GM18498 (cell line): ENCODE results near the gene DBF4B.
"Not testable (repeated sequence)": the region's sequence is repeated elsewhere in the genome, so short reads cannot be mapped to it uniquely, and the experiment has no call there.

Experiments used
- ATAC-seq: cut with Tn5 transposase; IDR thresholded peaks from one replicate; pipeline ENCODE4 v1.9.1; 2021; ENCODE audit warnings: mild to moderate bottlenecking, moderate library complexity; ENCODE audit not compliant: unreplicated experiment

Gene DBF4B, protein sequence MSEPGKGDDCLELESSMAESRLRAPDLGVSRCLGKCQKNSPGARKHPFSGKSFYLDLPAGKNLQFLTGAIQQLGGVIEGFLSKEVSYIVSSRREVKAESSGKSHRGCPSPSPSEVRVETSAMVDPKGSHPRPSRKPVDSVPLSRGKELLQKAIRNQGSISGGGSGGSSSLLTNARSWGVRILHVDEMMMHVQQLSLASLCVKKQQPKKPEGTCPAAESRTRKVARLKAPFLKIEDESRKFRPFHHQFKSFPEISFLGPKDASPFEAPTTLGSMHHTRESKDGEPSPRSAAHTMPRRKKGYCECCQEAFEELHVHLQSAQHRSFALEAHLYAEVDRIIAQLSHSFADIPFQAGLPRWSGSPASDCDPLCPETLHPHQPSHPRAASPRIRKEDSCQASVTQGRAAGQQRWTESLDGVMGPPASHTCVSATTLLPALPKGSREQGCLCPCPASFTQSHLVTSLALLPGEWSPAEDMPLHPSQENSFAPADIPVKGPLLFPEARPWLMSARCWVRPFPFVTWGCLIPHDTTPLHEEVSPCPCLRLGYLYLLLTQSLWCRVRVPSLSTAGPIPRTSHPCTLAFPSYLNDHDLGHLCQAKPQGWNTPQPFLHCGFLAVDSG

DNA sequence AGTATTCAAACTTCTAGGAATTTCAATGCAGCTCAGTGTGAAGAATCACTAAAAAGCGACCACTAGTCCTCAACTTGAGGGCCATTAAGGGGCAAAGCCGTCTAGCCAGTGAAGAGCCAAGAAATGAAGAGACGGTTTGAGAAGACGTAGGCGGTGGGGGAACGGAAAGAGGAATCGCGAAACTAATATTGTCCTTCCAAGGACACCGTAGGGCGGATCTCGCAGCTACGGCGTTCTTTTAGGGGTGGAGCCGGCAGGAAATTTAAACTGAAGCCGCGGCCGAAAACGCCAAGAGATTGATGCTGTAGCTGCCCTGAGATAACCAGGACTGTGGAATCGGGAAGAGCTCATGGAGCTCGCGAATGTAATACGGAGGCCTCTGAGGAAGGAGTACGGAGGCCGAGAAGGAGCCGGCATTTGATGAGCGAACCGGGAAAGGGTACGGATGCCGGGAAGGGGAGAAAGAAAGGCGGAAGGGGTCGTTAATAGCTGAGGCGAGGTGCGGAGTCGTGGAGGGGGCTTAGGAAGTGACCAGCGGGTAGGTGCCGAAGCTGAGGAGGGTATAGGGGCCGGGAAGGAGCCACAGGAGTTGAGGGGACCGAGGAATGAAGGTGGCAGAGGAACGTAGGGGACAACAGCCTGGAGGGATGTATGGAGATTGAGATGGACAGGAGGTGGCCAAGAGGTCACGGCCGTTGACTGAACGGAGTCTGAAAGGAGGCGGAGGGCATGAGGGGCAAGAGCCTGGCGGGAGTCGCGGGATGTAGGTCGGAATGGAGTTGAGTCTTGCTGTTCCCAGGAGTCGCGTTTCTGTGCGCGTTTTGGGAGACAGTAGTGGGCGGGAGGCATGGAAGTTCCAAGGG lies at the start of gene DBF4B:
Gene DBF4B, plus strand, starts transcription at position 265 of the 863 bp plus-strand sequence. Its CDS starts 156 bp downstream, at position 421.
- ATAC-seq = peak; percentile 60

DNA sequence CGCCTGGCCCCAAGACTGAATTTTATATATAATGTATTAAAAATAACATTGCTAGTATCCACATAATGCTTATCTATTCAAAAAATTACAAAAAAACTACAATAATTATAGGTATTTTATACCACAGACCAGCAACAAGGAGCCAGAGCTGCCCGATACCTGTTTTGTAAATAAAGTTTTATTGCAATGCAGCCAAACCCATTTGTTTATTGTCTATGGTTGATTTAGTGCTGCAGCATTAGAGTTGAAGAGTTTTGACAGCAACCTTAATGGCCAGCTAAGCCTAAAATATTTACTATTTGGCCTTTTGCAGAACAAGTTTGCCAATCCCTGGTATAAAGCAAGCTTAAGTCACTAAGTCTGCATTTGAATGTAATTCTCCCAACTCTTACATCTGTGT lies 46.6 kb upstream of the DBF4B start:
- ATAC-seq = no peak

DNA sequence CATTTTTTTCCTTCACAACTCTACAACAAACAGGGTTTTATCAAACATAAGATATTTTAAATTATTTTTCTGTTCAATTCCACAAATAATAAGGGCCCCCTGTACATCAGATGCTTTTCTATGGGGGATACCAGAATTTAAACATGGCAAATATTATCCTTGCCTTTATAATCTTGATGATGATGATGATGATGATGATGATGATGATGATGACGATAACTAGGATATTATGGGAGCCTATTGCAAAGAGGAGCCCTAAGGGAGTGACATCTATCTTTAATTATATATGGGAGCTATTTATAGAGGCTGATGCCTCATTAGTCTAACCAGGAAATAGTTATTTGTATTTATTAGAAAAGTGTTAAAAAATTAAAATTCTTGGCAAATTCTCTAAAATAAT lies 45.4 kb upstream of the DBF4B start:
- no peak for ATAC-seq

DNA sequence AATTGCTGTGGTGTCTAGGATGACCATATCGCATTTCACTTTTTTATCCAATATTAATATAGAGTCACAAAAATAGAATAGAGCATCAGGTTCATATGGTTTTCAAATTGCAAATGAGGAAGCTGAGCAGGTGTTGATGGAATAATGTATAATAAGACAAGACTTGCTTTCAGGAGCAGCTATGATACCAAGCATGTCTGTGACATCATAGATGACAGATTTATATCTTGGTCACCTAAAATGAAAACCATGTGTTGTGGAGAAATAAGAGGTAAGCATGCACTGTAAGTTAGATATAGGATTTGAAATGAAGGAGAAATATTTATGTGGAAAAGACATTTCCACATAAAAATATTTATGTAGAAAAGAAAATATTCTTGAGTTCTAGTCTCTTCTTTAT lies 43.6 kb upstream of the DBF4B start:
- ATAC-seq = no peak

GRCh38 chr17:44666006-44666405 lies 42.5 kb upstream of the DBF4B start:
- no peak for ATAC-seq

GRCh38 chr17:44672479-44673093 lies 35.9 kb upstream of the DBF4B start:
- ATAC-seq = no peak

- no peak for ATAC-seq
These were observed 34.6 kb upstream of the DBF4B start for GRCh38 chr17:44673893-44674292.

DNA sequence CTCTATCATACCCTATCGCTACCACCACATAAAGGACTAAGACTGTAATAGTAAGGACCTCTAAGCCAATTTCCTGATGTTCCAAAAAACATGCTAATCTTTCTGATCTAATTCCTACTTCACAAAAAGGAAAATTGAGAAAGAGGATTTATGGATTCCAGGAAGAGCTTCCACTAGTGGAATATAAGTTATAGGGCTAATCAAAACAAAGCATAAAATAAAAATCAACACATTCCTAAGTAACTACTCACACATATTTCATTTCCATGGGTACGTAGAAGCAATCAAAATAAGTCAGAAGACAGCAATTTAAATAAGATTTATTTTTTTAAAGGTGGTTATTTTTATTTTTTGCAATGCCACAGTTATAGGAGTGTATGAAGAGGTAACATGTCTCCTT lies 31.3 kb upstream of the DBF4B start:
- no peak for ATAC-seq

- not testable (repeated sequence) for ATAC-seq
These were observed 25.2 kb upstream of the DBF4B start for GRCh38 chr17:44683303-44683702.

DNA sequence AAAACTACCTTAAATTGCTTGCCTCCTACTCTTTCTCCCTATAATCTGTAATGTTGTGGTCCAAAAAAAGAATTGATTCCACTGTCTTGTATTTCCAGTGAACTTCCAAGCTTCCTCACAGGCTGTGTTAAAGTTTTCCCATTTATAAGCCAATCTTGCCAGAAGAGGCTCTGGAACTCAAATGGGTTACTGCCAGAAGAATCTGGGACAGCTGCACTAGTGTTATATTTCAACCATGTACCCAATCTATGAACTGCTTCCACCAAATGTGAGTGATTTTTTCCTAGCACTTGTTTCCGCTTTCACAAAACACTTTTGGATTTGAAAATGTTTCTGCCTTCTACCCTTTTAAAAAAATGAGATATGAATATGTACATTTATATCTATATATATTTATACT lies 20.7 kb upstream of the DBF4B start:
- ATAC-seq = no peak

GRCh38 chr17:44688200-44688599 lies 20.3 kb upstream of the DBF4B start:
- ATAC-seq = no peak

DNA sequence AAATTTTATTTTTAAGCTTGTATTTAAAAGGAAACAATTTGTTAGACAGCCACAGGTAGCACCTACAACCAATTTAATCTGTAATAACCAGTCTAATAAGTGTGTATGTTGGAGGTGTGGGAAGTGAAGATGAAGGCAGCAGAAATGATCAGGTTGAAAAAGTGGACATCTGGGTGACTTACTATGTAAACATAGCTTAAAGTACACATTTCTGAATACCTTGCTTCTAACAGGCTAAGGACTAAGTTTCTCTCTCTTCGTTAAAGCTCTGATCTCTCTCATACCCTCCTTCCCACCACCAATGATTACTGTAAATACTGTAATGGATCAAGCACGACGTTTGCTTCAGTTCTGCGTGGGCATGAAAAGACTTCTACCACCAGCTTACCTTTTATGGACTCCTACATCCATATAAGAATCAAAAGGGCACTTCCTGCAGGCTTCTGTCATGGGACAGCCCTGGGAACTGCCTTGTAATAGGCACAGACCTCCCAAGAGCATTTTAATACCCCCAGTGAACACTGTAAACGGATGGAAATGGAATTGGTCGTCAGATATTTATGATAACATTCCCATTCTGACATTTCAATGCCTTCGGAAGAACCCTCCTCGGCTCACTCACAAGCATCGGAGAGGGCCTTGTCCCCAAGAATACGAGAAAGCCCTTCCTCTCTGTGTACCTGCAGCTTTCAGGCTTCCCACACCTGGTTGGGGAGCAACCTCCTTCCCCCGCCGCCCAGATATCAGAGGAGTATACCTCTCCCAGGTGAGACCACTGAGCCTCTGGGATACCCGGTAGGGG lies 19.6 kb upstream of the DBF4B start:
- ATAC-seq = no peak

- ATAC-seq = peak; percentile 90
These were observed 18.8 kb upstream of the DBF4B start, which contains the start of gene CCDC43 for GRCh38 chr17:44689477-44690217. CCDC43 (minus strand) TSS chr17:44689776; CDS start chr17:44689753, 23 bp downstream.

DNA sequence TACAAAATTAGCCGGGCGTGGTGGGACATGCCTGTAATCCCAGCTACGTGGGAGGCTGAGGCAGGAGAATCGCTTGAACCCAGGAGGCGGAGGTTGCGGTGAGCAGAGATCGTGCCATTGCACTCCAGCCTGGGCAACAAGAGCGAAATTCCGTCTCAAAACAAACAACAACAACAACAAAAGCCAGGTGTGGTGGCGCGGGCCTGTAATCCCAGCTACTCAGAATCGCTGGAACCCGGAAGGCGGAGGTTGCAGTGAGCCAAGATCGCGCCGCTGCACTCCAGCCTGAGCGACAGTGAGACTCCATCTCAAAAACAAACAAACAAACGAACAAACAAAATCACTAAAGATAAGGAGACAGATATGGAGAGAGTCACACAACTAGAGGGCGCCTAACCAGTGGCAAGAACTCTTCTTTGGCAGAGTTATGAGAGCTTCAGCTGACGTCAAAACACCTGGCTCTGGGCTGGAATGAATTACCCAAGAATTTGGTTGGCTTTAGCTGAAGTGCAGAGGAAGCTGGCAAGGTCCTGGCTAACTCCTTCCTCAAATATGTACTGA lies 17.6 kb upstream of the DBF4B start:
- not testable (repeated sequence) for ATAC-seq

DNA sequence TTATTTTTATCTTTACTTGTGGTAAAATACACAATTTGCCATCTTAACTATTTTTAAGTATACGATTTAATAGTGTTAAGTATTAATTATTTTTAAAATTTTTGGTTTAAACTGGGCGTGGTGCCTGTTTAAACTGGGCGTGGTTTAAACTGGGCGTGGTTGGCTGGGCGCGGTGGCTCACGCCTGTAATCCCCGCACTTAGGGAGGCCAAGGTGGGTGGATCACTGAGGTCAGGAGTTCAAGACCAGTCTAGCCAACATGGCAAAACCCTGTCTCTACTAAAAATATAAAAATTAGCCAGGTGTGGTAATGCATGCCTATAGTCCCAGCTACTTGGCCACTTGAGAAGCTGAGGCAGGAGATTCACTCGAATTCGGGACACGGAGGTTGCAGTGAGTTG lies 14.9 kb upstream of the DBF4B start:
- no peak for ATAC-seq

GRCh38 chr17:44700288-44700687 lies 8.2 kb upstream of the DBF4B start:
- not testable (repeated sequence) for ATAC-seq

DNA sequence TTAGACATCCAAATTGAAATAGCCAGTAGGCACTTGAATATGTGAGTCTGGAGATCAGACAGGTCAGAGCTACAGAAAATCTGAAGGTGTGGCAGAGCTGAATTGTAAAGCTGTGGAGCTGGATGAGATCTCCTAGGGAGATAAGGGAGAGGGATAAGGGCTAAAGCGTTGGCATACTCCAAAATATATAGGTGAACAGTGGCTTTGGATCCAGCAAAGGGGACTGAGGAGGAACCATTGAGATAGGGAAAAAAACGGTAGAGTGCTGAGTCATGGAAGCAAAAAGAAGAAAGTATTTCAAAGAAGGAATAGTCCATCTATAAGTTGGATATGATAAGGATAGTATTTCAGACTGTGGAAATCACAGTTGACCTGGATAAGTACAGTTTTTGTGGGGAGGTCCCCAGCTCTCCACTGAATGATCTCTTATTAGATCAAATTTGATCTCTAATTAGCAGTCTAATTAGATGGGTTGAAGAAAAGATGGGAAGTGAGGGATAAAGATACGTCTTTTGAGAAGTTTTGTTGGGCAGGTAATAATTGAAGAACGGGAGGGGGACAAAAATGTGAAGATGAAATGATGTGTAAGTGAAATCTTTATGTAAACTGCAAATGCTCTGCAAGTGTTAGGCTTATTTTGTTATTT lies 587 bp upstream of the DBF4B start:
- ATAC-seq = no peak

DNA sequence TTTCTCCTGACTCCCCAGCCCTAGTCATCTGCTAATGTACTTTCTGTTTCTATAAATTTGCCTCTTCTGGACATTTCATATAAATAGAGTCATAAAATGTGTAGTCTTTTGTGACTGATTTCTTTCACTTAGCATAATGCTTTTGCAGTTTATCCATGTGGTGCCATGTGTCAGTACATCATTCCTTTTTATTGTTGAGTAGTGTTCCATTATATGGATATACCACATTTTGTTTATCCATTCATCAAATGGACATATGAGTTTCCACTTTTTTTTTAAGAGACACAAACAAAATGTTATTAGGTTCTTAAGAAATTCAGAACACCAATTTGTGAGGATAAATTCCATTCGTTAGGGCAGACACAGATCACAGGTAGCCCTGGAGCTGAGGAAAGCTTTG lies 11.0 kb downstream of the DBF4B start:
- ATAC-seq = no peak

DNA sequence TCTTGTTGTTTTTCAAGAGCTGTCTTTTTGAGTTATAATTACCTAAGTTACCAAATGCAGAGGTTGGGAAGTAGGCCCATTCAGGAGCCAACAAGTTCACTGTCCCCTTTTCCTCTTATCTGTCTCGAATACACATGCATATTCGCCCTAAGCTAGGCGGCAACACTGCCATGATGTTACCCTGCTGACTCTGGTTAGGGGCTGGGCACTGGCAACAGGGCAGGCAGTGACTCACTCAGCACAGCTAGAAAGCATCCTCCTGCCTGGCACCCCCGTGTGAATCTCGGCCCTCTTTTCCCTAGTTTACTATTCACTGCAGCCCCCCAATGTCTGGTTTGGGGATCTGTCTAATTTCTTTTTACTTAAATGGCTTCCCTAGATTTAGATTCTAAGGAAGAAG lies 13.8 kb downstream of the DBF4B start:
- ATAC-seq = no peak
